Activated CD4-positive, alpha-beta memory T cell treated with anti-CD3 and anti-CD28 coated beads, Interleukin-2, amount 10 ng/mL, durations not matched to agents 7 days and 5 days (primary cell): ENCODE data around the gene SULT6B1. TPM values are rescaled to one million over a fixed set of nuclear protein-coding genes. Genes with fewer than 3 reads are reported as not detected.

Experiments
- CTCF ChIA-PET: fragments of 350-600 bp; sonication (Branson Sonifier 250); formaldehyde crosslinking; loops from one replicate; lab custom pipeline; 2021; ENCODE audit warnings: antibody characterized with exemption, inconsistent platforms; lab: Charles Lee
- POLR2A ChIA-PET: fragments of 350-600 bp; sonication (Branson Sonifier 250); formaldehyde crosslinking; loops from one replicate; lab custom pipeline; 2021; ENCODE audit warnings: antibody characterized with exemption; lab: Charles Lee
- DNase-seq: peaks from one replicate; pipeline ENCODE4 v3.0.0-alpha.2; 2020
- H3K27ac Mint-ChIP-seq: one replicate; pipeline ENCODE4 v1.8.0; 2021; ENCODE audit warnings: mild to moderate bottlenecking, mixed read lengths
- H3K27me3 Mint-ChIP-seq: one replicate; pipeline ENCODE4 v1.8.0; 2021; ENCODE audit warnings: mixed read lengths
- H3K36me3 Mint-ChIP-seq: one replicate; pipeline ENCODE4 v1.8.0; 2021; ENCODE audit warnings: low read depth, mixed read lengths
- H3K4me1 Mint-ChIP-seq: one replicate; pipeline ENCODE4 v1.8.0; 2021; ENCODE audit warnings: mixed read lengths
- H3K4me3 Mint-ChIP-seq: one replicate; pipeline ENCODE4 v1.8.0; 2021; ENCODE audit warnings: mild to moderate bottlenecking, mixed read lengths
- H3K9me3 Mint-ChIP-seq: one replicate; pipeline ENCODE4 v1.8.0; 2021; ENCODE audit warnings: mixed read lengths
- total RNA-seq, 2 experiments: library from RNA; stranded (reverse); gene quantifications; one replicate each; pipeline ENCODE4 v1.2.3, GENCODE V29; 2021

SULT6B1 gene
- total RNA-seq, 2 experiments from 2014 or later, result not detected

DNA sequence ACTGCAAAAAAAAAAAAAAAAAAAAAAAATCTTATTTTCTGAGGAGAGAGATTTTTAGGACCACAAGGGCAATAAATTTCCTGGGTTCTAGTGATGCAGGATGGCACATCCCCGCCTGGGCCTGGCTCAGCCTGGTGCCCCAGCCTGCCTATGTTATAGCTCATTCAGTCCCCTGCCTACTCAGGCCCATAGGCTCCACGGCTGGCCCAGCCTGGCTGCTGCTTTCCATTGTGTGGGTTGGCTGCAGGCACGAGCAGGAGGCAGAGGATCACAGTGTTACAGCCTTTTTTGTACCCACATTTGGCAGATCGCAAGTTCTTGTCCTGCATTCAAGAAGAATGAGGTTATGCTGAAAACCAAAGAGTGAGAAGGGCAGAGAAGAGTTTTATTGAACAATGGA is 2.8 kb upstream of the SULT6B1 start:
- Mint-ChIP-seq H3K27ac (no peak overlapping the region), H3K36me3 (peaks cover under 1% of the 10 kb centered on the region), H3K4me1 (peaks cover 8% of the 10 kb centered on the region), H3K9me3 (no peaks in the 10 kb centered on the region), H3K4me3 (no peak overlapping the region), H3K27me3 (peaks cover 11% of the 10 kb centered on the region)
- DNase-seq, result no peak
- CTCF ChIA-PET, result interaction anchor here (0.7 to 0.8 kb wide), 2 partner anchors 34 to 93 kb away, joined by 3 to 5 read pairs; partner anchors contain the start of gene EIF2AK2
- POLR2A ChIA-PET, result interaction anchor here (2.2 kb wide), 1 partner anchor 35 kb away, joined by 5 read pairs; the partner anchor contains the start of gene EIF2AK2

DNA sequence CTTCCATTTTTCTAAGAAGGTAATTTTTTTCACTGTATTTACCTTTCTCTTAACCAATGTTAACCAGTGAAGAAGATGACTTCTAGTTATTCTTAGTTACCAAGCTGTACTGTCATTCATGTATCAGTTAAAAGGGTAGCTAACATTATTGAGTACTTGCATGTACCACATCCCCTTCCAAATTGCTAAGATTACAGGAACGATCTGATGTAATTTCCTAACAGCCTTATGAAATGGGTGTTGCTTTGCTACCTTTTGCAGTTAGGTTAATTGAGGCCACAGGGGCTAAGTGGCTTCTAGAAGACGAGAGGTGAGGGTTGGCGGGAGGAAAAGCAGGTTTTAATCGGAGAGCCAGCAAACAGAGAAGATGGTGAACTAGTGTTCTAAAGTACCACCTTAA is 1.8 kb upstream of the SULT6B1 start:
- no peaks in the 10 kb centered on the region for H3K9me3 Mint-ChIP-seq
- peaks cover 7% of the 10 kb centered on the region for H3K4me1 Mint-ChIP-seq
- H3K4me3 Mint-ChIP-seq, result no peak overlapping the region
- H3K36me3 Mint-ChIP-seq, result no peaks in the 10 kb centered on the region
- H3K27me3 Mint-ChIP-seq, result peaks cover 15% of the 10 kb centered on the region
- ChIA-PET POLR2A (interaction anchor here (2.2 kb wide), 1 partner anchor 34 kb away, joined by 5 read pairs; the partner anchor contains the start of gene EIF2AK2), CTCF (no interaction called here)
- no peak for DNase-seq
- H3K27ac Mint-ChIP-seq, result no peak overlapping the region

GRCh38 chr2:37189452-37190153 is 1.1 kb upstream of the SULT6B1 start:
- CTCF ChIA-PET, result interaction anchor here (0.6 kb wide), 1 partner anchor 10 kb away, joined by 3 read pairs; no protein-coding TSS in a partner anchor
- H3K36me3 Mint-ChIP-seq, result no peaks in the 10 kb centered on the region
- no peaks in the 10 kb centered on the region for H3K9me3 Mint-ChIP-seq
- DNase-seq, result no peak
- POLR2A ChIA-PET, result interaction anchor here (2.2 kb wide), 1 partner anchor 33 kb away, joined by 5 read pairs; the partner anchor contains the start of gene EIF2AK2
- H3K27me3 Mint-ChIP-seq, result peaks cover 18% of the 10 kb centered on the region
- H3K4me1 Mint-ChIP-seq, result peaks cover 7% of the 10 kb centered on the region
- H3K27ac Mint-ChIP-seq, result no peak overlapping the region
- no peak overlapping the region for H3K4me3 Mint-ChIP-seq

DNA sequence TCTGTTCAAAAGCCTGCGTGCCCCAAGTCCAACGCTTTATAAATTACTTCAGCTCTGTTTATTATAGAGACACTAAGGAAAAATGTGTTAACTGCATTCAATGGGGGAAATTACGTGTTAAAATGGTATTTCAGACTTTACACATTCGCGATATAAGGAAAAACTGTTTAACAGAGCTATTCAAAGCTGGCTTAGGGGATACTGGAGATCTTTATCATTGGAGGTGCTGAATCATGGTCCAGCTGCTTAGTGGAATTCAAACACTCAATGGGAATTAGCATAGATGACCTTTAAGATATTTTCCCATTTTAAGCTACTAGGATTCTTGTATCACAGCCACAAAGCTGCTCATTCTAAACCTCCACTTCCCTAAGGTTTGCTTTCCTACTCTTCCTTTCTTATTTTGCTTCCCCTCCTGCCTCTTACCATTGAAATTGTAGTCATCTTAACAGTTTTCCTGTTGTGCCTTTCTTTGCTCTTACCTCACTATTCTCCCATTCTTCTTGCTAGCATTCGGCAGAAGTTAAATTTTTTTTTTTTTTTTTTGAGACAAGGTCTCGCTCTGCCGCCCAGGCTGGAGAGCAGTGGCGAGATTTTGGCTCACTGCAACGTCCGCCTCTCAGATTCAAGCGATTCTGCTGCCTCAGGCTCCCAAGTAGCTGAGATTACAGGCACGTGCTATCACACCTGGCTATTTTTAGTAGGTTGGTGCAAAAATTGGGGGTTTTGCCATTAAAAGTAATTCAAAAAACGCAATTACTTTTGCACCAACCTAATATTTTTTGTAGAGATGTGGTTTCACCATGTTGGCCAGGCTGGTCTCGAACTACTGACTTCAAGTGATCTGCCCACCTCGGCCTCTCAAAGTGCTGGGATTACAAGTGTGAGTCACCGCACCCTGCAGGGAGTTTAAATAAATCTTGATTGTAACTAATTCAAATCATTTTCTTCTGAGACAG is 6.5 kb downstream of the SULT6B1 start:
- Mint-ChIP-seq H3K9me3 (no peaks in the 10 kb centered on the region), H3K4me1 (no peaks in the 10 kb centered on the region), H3K36me3 (no peaks in the 10 kb centered on the region), H3K27ac (no peak overlapping the region), H3K27me3 (peaks cover 36% of the 10 kb centered on the region), H3K4me3 (no peak overlapping the region)
- ChIA-PET CTCF (interaction anchor here (0.8 to 0.9 kb wide), 2 partner anchors 15 to 214 kb away, joined by 3 read pairs; no protein-coding TSS in a partner anchor), POLR2A (no interaction called here)
- no peak for DNase-seq

- CTCF ChIA-PET, result no interaction called here
- no peaks in the 10 kb centered on the region for H3K9me3 Mint-ChIP-seq
- no peak for DNase-seq
- no peak overlapping the region for H3K4me3 Mint-ChIP-seq
- POLR2A ChIA-PET, result no interaction called here
- H3K27ac Mint-ChIP-seq, result no peak overlapping the region
- H3K4me1 Mint-ChIP-seq, result no peaks in the 10 kb centered on the region
- H3K36me3 Mint-ChIP-seq, result no peaks in the 10 kb centered on the region
- peaks cover 33% of the 10 kb centered on the region for H3K27me3 Mint-ChIP-seq
Observed at GRCh38 chr2:37180640-37181039, 7.8 kb downstream of the SULT6B1 start.

DNA sequence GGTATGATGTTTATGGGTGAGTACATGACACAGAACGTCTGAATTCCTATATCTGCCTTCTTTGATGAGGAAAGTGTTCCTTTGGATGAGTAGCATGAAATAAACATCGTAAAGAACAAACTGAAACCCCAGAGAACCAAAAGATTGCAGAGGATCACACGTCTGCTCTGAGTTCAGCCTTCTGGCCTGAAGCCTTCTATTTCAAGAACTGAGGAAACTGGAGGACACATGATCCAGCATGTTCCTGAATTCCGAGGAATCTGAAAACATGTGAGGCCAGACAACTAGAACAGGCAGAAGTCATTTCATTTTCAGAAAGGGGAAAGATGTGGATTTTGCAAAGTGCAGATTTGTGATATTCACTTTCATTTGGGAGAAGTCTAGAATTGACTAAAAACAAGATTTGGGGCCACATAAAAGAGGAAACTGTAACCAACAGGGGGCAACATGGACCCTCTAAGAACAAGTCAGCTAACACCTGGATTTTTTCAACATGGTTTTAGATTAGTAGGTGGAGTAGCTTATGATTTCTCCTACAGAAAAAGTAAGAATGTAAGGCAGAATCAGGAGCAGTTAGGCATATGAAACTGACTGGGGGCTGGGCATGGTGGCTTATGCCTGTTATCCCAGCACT is 8.3 kb downstream of the SULT6B1 start:
- Mint-ChIP-seq H3K4me3 (no peak overlapping the region), H3K27me3 (peaks cover 33% of the 10 kb centered on the region), H3K9me3 (no peaks in the 10 kb centered on the region), H3K36me3 (no peaks in the 10 kb centered on the region), H3K27ac (no peak overlapping the region), H3K4me1 (no peaks in the 10 kb centered on the region)
- DNase-seq, result no peak
- CTCF ChIA-PET, result no interaction called here
- POLR2A ChIA-PET, result interaction anchor here (1.3 kb wide), 1 partner anchor 17 kb away, joined by 6 read pairs; the partner anchor contains the start of gene CEBPZOS

GRCh38 chr2:37173741-37174140 is 14.7 kb downstream of the SULT6B1 start:
- ChIA-PET CTCF (no interaction called here), POLR2A (no interaction called here)
- no peak for DNase-seq
- H3K4me3 Mint-ChIP-seq, result no peak overlapping the region
- no peaks in the 10 kb centered on the region for H3K4me1 Mint-ChIP-seq
- H3K9me3 Mint-ChIP-seq, result no peaks in the 10 kb centered on the region
- H3K27me3 Mint-ChIP-seq, result peaks cover 8% of the 10 kb centered on the region
- no peak overlapping the region for H3K27ac Mint-ChIP-seq
- no peaks in the 10 kb centered on the region for H3K36me3 Mint-ChIP-seq

GRCh38 chr2:37171624-37171950 is 16.9 kb downstream of the SULT6B1 start:
- no peak overlapping the region for H3K27ac Mint-ChIP-seq
- no peak for DNase-seq
- peaks cover 4% of the 10 kb centered on the region for H3K27me3 Mint-ChIP-seq
- no peaks in the 10 kb centered on the region for H3K4me1 Mint-ChIP-seq
- ChIA-PET CTCF (no interaction called here), POLR2A (no interaction called here)
- H3K9me3 Mint-ChIP-seq, result no peaks in the 10 kb centered on the region
- no peaks in the 10 kb centered on the region for H3K36me3 Mint-ChIP-seq
- H3K4me3 Mint-ChIP-seq, result no peak overlapping the region

- no peak overlapping the region for H3K27ac Mint-ChIP-seq
- H3K27me3 Mint-ChIP-seq, result peaks cover under 1% of the 10 kb centered on the region
- H3K36me3 Mint-ChIP-seq, result peaks cover 8% of the 10 kb centered on the region
- CTCF ChIA-PET, result interaction anchor here (0.6 to 2.5 kb wide), 14 partner anchors 8 to 1106 kb away, joined by 3 to 12 read pairs (median 3); partner anchors contain the start of genes CEBPZ, CEBPZOS, EIF2AK2 and NDUFAF7
- H3K4me3 Mint-ChIP-seq, result no peak overlapping the region
- no peaks in the 10 kb centered on the region for H3K4me1 Mint-ChIP-seq
- peaks cover 14% of the 10 kb centered on the region for H3K9me3 Mint-ChIP-seq
- POLR2A ChIA-PET, result interaction anchor here (1.1 kb wide), 1 partner anchor 12 kb away, joined by 3 read pairs; the partner anchor contains the start of gene EIF2AK2
- DNase-seq, result no peak
Observed at GRCh38 chr2:37168217-37168981, 20.1 kb downstream of the SULT6B1 start.

- POLR2A ChIA-PET, result interaction anchor here (1.4 kb wide), 1 partner anchor 10 kb away, joined by 4 read pairs; the partner anchor contains the start of gene EIF2AK2
- H3K4me3 Mint-ChIP-seq, result no peak overlapping the region
- no peaks in the 10 kb centered on the region for H3K4me1 Mint-ChIP-seq
- no peak for DNase-seq
- CTCF ChIA-PET, result interaction anchor here (0.6 to 2.4 kb wide), 5 partner anchors 10 to 151 kb away, joined by 3 to 12 read pairs (median 3); partner anchors contain the start of gene EIF2AK2
- peaks cover 8% of the 10 kb centered on the region for H3K36me3 Mint-ChIP-seq
- H3K9me3 Mint-ChIP-seq, result peaks cover 14% of the 10 kb centered on the region
- no peaks in the 10 kb centered on the region for H3K27me3 Mint-ChIP-seq
- H3K27ac Mint-ChIP-seq, result peak overlapping the region; percentile 35
Observed at GRCh38 chr2:37167636-37168180, 20.8 kb downstream of the SULT6B1 start.

DNA sequence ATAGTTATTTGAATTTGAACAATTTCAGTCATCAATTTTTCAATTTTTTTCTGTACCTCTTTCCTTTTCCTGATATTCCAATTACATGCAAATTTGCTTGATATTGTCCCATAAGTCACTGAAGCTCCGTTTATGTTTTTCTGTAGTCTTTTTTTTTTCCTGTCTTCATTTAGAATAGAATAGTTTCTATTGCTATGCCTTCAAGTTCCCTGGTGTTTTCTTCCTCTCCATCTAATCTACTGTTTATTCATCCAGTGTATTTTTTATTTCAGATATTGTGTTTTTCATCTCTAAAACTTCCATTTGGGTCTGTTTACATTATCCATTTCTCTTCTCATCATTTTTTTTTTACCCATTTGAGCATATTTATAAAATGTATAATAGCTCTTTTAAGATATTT is 23.7 kb downstream of the SULT6B1 start:
- H3K4me1 Mint-ChIP-seq, result no peaks in the 10 kb centered on the region
- H3K27me3 Mint-ChIP-seq, result no peaks in the 10 kb centered on the region
- H3K9me3 Mint-ChIP-seq, result peaks cover 14% of the 10 kb centered on the region
- DNase-seq, result no peak
- no peak overlapping the region for H3K27ac Mint-ChIP-seq
- H3K36me3 Mint-ChIP-seq, result peaks cover 8% of the 10 kb centered on the region
- ChIA-PET POLR2A (no interaction called here), CTCF (no interaction called here)
- H3K4me3 Mint-ChIP-seq, result no peak overlapping the region
